ENCODE measurements around the gene LRRC32. TPM values are rescaled to one million over a fixed set of nuclear protein-coding genes. Genes with fewer than 3 reads are reported as not detected.

Gene LRRC32
- total and polyA plus RNA-seq, 8 donors, result 14.0 to 270 (median 23.9) TPM

DNA sequence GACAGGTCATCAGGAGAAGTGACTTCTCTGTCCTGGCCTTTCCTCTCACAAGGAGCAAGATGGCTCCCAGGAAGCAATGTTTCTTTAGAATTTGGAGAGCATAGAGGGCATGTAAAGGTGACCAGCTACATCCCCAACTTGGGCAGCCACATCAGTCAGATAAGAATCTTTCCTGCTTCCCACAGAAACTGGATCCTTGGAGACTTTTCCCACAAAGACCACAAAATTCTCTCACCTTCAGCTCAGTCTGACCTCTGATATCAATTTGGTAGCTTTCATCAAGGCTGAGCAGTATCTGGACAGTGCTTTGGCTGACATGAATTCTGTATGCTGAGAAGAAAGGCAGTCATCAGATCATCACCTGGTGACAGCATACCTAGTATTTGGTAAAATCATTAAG lies 23.3 kb upstream of the LRRC32 start:
- no peak overlapping the region for H3K27ac ChIP-seq
- H3K27me3 ChIP-seq, result no peaks in the 10 kb centered on the region
- no peaks in the 10 kb centered on the region for H3K4me1 ChIP-seq
- H3K4me3 ChIP-seq, result no peak overlapping the region
- TF ChIP-seq, protein P1, sequence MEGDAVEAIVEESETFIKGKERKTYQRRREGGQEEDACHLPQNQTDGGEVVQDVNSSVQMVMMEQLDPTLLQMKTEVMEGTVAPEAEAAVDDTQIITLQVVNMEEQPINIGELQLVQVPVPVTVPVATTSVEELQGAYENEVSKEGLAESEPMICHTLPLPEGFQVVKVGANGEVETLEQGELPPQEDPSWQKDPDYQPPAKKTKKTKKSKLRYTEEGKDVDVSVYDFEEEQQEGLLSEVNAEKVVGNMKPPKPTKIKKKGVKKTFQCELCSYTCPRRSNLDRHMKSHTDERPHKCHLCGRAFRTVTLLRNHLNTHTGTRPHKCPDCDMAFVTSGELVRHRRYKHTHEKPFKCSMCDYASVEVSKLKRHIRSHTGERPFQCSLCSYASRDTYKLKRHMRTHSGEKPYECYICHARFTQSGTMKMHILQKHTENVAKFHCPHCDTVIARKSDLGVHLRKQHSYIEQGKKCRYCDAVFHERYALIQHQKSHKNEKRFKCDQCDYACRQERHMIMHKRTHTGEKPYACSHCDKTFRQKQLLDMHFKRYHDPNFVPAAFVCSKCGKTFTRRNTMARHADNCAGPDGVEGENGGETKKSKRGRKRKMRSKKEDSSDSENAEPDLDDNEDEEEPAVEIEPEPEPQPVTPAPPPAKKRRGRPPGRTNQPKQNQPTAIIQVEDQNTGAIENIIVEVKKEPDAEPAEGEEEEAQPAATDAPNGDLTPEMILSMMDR (IDR thresholded peaks at IDR 0.05), result no peak
- TF ChIP-seq EP300 (IDR thresholded peaks at IDR 0.05), result no peak
- TF ChIP-seq POLR2A (IDR thresholded peaks at IDR 0.05), result no peak
- no peak for TF ChIP-seq POLR2AphosphoS5 (IDR thresholded peaks at IDR 0.05)
- DNase-seq, result no peak
- no peaks in the 10 kb centered on the region for H3K36me3 ChIP-seq
- no peaks in the 10 kb centered on the region for H3K9me3 ChIP-seq
- intact Hi-C loops (cut with DNase I; ENCODE audit: low total_unique reads), result no loop called here

DNA sequence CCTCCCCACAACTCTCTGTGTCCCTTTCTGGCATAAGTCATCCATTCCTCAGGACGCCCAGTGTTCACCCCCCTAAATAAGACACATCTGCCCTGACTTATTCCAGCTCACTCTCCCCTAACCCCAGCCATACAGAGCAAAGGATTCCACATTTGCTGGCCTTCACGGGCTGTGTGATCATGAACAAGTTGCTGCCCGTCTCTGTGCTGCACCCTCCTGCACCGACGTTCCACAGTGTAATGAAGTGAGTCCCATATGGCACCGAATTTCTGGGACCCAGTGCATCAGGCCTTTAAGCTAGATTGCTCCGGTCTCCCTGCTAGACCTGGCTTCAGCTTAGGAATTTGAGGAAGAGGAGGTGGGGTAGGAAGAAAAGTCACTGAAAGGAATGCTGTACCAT lies 22.4 kb upstream of the LRRC32 start:
- Histone ChIP-seq H3K36me3 (no peaks in the 10 kb centered on the region), H3K4me3 (no peak overlapping the region), H3K27me3 (no peaks in the 10 kb centered on the region), H3K27ac (no peak overlapping the region), H3K9me3 (no peaks in the 10 kb centered on the region), H3K4me1 (no peaks in the 10 kb centered on the region)
- intact Hi-C loops (cut with DNase I; ENCODE audit: low total_unique reads), result no loop called here
- no peak for DNase-seq
- no peak for TF ChIP-seq POLR2AphosphoS5 (IDR thresholded peaks at IDR 0.05)
- no peak for TF ChIP-seq EP300 (IDR thresholded peaks at IDR 0.05)
- TF ChIP-seq, protein P1 (IDR thresholded peaks at IDR 0.05), result no peak
- TF ChIP-seq POLR2A (IDR thresholded peaks at IDR 0.05), result no peak
- WGBS, 5 donors, result 82 to 89% (median 87%) methylated on average over 7 of the region's 7 CpGs

DNA sequence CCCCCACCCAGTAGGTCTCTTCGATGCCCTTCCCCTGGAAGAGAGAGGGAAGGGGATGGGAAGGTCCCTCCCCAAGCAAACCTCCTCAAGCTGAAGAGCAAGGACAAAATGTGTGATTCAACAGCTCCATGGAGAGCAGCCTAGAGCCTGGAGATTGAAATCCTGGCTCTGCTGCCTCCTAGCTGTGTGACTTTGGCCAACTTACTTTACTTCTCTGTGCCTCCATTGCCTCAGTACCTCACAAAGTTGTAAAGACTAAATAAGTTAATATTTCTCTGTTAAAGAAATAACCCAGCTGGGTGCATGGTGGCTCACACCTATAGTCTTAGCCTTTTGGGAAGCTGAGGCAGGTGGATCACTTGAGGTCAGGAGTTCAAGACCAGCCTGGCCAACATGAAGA lies 21.1 kb upstream of the LRRC32 start:
- intact Hi-C loops (cut with DNase I; ENCODE audit: low total_unique reads), result no loop called here
- TF ChIP-seq, protein P1 (IDR thresholded peaks at IDR 0.05), result no peak
- TF ChIP-seq POLR2A (IDR thresholded peaks at IDR 0.05) (no peak), POLR2AphosphoS5 (IDR thresholded peaks at IDR 0.05) (no peak), EP300 (IDR thresholded peaks at IDR 0.05) (no peak)

DNA sequence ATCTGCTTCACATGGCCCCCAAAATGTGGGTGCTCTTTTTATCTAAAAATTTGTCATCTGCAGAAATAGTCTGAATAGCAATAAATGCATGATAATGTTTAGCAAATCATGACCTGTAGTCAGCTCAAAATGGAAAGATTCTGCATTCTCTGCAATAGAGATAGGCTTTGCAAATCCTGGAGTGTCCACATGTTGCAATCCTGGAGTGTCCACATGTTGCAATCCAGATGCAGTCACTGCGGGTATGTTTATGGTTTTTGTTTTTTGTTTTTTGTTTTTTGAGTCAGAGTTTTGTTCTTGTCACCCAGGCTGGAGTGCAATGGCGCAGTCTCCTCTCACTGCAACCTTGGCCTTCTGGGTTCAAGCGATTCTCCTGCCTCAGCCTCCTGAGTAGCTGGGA lies 20.2 kb upstream of the LRRC32 start:
- TF ChIP-seq POLR2A (IDR thresholded peaks at IDR 0.05) (no peak), EP300 (IDR thresholded peaks at IDR 0.05) (no peak), POLR2AphosphoS5 (IDR thresholded peaks at IDR 0.05) (no peak)
- TF ChIP-seq, protein P1 (IDR thresholded peaks at IDR 0.05), result no peak
- Histone ChIP-seq H3K27ac (no peak overlapping the region), H3K27me3 (peaks cover 0 to 3% (median 0%) of the 10 kb centered on the region in 3 donors), H3K4me3 (no peak overlapping the region), H3K4me1 (no peaks in the 10 kb centered on the region), H3K9me3 (no peaks in the 10 kb centered on the region), H3K36me3 (no peaks in the 10 kb centered on the region)
- WGBS, 5 donors, result 84 to 87% (median 86%) methylated on average over 3 of the region's 3 CpGs
- no peak for DNase-seq
- intact Hi-C loops (cut with DNase I; ENCODE audit: low total_unique reads), result no loop called here

More for the DNA sequence above, 21.1 kb upstream of the LRRC32 start:
- no peak overlapping the region for H3K27ac ChIP-seq
- H3K27me3 ChIP-seq, result peaks cover 0 to 3% (median 0%) of the 10 kb centered on the region in 3 donors
- no peak overlapping the region for H3K4me3 ChIP-seq
- no peak for DNase-seq
- H3K4me1 ChIP-seq, result no peaks in the 10 kb centered on the region
- no peaks in the 10 kb centered on the region for H3K9me3 ChIP-seq
- WGBS, 5 donors, result 57 to 87% (median 72%) methylated on average over 1 of the region's 1 CpG
- no peaks in the 10 kb centered on the region for H3K36me3 ChIP-seq

Data from stomach (tissue), 9 donors.